KG1 (cell line): ENCODE data around the gene KLF15.
"Not testable (repeated sequence)": the region's sequence is repeated elsewhere in the genome, so short reads cannot be mapped to it uniquely, and the experiment has no call there.

Experiments
- DNase-seq: peaks from one replicate; lab custom pipeline; 2025; lab: John Stamatoyannopoulos, UW

The KLF15 gene

DNA sequence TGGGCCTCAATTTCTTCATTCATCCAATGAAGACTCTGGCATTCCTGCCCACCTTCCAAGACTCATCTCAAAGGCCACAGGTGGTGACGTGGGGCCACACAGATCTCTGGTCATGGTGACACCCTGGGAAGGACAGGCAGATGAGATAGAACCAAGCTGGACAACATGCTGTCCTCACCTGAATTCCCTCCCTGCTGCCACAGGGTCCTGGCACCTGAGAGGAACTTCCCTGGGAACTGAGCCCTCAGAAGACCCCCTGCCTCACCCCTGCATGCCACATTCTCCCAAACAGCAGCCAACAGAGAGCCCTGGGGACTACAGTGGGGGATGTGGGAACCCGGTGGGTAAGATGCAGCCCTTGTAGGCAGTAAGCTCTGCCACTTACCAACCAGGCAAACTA, 10.7 kb downstream of the KLF15 start:
- no peak for DNase-seq

DNA sequence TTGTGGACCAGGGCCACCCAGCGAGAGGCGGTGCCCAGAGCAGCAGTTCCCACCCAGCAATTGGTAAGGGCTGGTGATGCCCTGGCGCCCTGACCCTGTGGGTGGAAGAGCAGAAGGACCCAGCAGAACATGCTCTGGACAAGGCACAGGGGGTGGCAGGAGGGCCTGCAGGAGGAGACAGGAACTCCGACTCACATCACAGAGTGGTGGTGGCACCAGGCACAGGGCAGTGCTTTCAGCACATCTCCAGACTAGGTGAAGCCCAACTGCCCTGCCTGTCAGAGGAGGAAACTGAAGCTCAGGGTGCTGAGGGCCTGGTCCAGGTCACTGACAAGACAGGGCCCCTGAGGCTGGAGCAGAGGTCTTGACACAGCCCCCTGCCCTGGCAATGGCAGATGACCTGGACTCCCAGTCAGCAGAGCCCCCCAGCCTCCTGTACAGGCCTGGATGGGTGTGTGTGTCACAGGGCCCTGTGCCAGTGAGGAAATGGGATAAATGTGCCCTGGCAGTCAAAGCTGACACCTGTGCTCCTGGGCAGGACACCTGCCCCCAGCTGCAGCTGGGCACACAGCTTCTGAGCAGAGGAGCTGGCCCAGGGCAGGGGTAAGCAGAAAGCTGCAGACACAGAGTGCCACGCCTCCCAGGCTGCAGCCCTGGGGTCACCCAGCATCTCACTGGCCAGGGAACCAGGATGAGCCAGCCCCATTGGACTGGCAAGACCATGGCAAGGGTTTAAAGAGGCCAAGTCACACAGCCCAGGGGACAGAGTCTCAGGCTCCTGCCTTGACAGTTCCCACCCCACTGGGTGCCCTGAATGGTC, 11.4 kb downstream of the KLF15 start:
- DNase-seq: no peak

DNA sequence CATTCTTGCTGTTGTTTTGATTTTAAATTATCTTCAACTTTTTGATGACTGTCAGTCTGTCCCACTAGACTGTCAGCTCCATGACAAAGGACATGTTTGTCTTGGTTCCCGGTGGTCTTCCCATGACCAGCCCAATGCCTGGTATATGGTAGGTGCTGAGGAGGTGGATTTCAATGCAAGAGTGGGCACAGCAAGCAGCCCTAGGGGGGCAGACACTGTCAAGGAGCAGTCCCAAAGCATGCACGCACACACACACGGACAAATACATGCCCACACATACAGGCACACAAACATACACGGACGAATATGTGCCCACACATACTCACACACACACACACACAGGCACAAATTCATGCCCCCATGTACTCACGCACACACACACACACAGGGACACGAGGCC, 12.0 kb downstream of the KLF15 start:
- no peak for DNase-seq

DNA sequence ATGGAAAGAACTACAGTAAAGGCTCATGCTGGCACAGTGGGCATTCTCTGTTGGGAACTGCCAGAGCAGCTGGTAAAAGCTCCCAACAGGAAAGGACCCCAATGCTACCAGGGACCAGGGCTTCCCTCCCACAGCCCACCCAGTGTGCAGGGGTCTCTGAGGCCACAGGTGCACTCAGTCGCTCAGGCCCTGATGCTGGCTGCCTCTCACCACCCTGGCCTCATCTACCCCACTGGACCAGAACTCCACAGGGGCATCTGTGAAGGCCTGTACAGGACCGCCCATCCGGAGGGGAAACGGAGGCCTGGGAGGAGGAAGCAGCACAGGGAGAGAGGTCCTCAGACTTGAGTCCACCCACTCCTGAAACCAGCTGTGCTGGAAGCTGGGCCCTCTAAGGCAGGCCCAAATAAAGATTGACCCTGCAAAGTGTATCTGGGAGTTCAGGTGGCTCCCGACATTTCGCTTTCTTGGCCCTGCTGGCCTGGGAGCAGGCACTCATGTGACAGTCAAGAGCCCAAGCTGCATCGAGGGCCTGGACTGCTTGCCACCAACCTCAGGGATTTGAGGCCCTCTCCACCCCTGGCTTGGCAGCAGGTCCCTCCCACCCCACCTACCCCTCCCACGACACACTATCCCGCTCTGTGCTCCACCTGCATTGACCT, 12.7 kb downstream of the KLF15 start:
- no peak for DNase-seq

DNA sequence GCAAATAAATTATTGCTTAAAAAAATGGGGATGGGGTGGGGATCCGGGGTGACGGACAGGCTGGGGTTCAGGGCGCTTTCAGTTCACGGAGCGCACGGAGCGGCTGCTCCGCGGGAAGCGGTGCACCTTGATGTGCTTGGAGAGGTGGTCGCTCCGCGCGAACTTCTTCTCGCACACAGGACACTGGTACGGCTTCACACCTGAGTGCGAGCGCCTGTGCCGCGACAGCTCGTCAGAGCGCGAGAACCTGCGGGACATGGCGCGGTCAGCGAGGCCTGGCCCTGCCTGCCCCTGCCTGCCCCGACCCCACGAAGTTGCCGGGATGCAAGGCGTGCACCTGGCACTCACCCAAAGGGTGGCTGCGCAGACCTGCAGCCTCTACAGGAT, 13.6 kb downstream of the KLF15 start:
- no peak for DNase-seq

DNA sequence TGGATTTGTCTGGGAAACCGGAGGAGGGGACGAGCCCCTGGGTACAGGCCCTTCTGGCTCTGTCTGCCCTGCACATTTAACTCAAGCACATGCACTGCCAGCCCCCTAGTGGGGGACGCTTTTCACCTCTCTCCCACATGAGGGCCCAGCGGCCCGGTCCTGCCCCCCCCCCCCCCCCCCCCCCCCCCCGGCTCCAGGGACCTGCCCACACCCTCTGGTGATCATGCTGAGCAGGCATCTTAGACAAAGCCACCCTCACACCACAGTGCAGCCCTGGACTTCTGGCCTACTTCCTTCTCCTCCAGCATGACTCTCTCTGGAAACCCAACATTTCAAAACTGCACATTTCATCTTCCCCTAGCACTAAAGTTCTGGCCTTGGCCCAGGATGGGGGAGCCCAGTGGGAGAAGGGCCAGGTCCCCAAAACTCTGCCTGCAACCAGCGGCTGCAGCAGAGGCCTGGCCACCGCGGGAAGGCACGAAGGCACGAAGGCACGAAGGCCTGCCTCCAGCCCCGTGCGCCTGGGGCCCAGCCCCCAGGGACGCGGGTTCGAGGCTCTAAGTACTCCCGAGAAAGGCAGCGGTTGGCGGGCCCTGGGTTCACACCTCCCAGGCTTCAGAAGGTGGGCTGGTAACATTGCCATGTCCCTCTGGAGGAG, 14.1 kb downstream of the KLF15 start:
- DNase-seq: no peak

DNA sequence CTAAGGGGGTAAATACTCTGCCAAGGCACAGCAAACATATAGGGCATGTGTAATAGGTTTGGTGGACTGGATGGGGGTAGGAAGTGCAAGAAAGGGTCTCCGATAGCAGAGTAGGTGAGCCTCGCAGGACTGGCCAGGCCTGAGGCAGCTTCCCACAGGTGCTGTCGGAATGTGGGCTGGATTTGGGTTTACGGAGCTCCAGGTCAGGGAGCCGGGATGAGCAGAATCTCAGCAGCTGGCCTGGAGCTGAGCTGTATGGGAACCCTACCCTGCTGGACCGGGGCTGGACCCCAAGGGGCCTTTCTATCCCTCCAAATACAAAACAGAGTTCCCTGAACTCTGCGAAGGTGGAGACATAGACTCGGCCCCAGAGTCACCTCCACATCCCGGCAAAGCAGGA, 15.0 kb downstream of the KLF15 start:
- DNase-seq: no peak

DNA sequence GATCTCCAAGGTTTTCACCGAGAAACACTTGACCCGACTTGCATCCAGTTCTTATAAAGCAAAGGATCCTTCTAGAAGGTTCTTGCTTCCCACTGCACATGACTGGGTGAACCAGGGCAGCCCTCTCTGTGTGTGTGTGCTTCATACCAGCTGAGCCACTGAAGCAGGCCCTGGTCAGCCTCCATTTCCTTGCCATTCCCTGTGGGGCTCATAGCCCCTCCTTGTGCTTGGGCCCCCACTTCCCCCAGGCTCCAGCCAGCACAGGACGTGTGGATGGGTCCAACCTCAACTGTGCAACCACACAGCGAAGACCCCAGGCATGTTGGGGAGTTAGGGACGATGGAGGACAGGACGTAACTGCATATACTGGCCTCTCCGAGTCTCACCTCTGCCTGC, 15.5 kb downstream of the KLF15 start:
- DNase-seq: no peak

DNA sequence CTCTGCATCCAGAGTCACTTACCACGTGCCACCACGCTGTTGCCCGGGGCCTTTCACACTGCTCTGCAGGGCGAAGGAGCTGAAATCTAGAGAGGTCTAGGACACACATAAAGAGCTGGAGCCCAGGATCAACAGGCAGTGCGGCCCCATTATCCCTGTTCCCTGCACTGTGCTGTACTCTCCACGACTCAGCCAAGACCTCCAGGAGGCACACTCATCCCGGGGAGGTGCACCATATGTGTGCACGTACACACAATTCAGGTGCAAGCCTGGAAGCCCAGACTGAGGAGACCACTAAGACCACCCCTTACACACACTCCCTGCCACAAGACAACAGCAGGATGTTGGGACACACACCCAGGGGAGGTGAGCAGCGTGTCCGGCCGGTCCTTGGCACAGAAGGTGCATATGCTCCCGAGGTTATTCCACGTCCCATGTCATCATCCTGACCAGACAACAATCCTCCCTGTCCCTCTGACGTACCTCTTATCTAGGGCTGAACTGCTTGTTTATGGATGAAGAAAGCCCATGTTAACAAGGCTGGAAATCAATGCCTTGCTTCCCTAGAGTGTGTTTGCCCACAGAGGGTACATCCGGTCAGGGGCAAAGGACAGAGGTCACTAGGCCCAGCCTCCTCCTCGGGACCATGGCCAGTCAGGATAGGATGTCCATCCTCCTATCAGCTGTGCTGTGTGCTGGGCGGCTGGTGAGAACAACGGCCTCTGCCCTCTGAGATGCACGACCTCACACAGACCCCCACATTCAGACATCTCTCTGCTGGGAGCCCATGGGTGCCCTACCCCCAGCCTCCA, 16.1 kb downstream of the KLF15 start:
- DNase-seq: no peak

DNA sequence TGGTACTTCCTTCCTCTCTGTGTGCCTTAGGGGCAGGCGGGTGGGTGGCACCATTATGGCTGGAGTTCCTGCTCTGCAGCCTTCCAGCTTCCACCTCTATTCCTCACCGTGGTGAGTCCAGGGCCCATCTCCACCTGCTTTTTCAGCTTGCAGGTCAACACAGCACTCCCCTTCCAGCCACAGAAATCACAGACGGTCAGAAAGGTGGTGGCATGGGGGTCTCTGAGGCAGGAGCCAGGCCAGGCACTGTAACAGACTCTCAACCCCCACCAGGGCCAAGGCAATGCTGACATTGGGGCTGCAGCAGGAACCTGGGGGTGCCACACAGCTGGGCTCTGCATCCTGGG, 16.6 kb downstream of the KLF15 start:
- DNase-seq: no peak

DNA sequence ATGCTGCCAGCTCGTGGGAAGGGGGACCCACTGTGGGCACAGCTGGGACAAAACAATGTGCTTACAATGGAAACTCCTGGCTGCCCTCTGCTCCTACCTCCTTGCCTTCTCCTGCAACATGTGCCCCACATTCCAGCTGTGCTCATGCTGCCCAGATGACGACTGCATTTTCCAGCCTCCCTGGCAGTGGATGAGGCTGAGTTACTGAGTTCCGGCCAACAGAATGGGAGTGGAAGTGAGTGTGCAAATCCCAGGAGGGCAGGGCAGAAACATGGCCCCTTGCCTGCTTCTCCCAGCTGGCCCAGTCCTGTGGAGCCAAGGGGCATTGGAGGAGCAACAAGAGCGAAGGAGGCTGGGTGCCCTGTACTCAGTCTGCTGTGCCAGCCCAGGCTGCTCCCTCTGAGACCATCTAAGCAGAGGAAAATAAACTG, 17.1 kb downstream of the KLF15 start:
- DNase-seq: no peak

DNA sequence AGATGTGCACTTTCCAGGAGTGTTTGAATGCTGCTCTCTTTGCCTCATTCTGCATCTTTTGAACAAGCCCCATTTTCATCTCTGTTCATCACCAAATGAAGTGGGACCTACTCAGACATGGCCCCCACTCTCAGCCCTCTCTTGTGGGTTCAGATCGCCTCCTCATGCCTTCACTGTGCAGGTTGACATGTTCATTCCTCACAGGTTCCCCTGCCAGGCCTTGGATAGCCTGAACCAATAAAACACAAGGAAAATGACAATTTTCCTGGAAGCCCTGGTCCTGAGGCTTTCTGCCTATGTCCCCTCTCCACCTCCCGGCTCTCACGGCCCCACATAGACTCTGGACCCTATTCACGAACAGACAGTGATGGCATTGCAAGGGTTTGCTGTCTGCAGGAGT, 17.7 kb downstream of the KLF15 start:
- DNase-seq: no peak

DNA sequence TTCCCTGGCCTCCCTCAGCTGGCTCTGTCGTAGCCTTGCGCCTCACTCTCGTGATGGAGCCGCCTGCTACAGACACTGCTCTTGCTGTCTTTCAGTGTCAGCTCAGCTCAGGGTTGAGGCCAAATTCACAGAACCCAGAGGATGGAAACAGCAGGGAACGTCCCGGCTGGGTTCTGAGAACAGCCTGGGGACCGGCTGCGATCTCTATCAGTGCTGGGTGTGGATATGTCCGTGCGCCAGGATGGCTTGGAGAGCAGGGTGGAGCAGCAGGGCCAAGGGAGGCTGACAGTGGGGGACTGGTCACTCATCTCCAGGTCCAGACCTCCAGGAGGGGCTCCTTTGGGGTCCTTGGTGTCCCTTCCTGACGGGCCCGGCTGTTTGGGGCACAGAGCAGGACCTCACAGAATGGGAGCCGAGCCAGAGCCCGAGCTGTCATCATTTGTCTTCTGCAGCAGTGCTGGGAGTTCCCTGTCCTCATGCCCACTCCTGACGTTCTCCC, 18.4 kb downstream of the KLF15 start:
- DNase-seq: no peak

DNA sequence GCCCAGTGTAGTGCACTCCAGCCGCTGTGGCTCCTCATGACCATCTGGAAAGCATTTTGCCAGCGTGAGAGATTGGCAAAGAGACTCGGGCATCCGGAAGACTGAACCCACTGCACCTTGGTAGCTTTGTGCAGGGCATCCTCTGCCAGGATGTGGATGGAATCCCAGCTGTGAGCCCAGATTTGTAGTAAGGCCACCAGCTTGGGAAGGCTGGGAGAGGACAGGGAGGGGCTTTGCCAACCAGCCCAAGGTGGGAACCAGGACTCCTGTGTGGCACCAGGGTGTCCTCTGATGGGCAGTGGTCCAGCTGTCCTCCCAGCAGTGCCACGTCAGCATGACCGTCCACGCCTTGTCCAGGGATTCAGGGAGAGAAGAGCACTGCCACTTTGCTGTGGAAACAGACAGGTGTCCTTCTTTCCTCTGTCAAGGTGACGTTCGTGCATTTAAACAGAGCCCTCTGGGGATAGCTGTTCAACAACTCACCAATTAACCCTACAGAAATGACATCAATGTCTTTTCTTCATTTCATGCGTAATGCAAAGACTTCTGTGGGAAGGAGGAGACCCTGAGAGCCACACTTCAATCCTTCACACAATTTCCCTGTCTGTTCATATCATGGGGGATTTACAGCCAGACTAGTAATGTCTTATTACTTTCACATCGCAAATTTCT, 19.1 kb downstream of the KLF15 start:
- DNase-seq: no peak

DNA sequence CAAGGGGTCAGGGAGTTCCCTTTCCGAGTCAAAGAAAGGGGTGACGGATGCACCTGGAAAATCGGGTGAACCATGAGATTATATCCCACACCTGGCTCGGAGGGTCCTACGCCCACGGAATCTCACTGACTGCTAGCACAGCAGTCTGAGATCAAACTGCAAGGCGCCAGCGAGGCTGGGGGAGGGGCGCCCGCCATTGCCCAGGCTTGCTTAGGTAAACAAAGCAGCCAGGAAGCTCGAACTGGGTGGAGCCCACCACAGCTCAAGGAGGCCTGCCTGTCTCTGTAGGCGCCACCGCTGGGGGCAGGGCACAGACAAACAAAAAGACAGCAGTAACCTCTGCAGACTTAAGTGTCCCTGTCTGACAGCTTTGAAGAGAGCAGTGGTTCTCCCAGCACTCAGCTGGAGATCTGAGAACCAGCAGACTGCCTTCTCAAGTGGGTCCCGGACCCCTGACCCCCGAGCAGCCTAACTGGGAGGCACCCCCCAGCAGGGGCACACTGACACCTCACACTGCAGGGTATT, 25.3 kb downstream of the KLF15 start:
- not testable (repeated sequence) for DNase-seq

DNA sequence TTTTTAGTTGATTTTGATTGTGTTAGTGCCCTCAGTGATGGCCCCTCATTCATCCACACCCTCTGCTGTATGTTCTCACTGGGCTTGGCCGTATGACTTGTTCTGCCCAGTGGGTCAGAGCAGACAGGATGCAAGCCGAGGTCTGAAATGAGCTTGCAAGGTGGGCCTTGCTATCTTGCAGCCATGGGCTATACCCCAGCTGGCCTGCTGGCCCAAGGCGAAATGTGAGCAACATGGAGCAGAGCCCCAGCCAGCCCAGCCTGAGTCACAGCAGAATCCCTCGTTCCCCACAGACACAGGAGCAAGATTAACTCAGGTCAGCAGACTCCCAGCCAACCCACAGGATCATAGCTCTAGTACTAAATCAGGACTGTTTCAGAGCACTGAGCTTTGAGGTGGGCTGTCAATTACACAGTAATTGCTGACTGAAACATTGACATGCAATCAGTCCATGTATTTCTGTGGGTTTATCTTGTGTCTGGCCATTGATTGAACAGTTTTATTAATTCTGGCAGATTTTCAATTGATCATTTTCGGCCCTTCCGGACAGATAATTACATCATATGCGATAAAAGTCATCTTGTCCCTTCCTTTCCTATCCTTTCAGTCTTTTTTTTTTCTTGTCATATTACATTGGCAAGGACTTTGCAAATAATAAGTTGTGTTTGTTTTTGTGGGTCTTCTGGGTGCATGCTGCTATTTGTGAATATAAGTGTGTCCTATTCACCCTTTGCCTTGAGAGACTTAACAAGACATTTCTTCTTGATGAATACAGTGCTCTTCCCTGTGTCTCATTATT, 27.1 kb downstream of the KLF15 start:
- no peak for DNase-seq

DNA sequence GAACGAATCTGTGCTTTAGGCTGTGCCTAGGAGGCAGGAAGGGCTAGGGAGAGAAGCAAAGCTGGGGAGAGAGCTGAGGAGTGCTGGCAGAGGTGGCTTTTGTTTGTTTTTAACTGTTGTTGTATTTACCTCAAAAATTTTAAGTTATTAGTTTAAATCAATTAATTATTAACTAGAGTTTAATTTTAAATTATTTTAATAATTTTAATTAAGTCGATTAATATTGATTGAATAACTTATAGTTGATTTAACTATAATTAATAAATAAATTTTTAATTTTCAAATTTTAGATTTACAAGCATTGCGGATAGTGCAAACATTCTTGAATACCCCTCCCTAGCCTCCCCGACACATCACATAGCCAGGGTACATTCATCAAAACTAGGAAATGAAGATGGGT, 30.6 kb downstream of the KLF15 start:
- no peak for DNase-seq

DNA sequence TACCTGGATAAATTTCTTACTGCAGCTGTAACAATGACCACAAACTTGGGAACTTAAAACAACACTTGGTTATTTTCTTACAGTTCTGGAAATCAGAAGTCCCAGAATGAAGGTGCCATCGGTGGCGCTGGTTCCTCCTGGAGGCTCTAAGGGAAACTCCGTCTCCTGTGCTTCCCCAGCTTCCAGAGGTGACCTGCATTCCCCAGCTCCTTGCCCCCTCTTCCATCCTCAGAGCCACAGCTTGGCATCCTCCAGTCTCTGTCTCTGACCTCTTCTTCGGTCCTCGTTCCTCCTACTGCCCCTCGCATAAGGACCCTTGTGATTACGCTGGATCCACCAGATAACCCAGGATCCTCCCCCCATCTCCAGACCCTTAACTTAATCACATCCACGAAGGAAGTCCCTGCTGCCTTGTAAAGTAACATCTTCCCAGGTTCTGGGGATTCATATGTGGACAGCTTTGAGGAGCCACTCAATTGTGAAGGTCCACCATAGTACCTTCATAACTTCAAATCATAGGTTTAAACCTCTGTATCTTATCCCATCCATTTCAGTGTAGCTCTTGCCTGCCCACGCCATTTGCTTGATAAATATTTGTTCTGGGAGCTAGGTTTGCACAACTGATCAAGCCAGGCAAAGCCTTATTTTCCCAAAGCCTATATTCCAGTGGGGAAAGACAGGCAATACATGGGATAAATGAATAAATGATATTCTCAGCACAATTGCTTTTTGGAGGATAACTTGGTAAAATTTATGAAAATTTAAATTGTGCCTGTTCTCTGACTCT, 34.8 kb downstream of the KLF15 start:
- DNase-seq: no peak

DNA sequence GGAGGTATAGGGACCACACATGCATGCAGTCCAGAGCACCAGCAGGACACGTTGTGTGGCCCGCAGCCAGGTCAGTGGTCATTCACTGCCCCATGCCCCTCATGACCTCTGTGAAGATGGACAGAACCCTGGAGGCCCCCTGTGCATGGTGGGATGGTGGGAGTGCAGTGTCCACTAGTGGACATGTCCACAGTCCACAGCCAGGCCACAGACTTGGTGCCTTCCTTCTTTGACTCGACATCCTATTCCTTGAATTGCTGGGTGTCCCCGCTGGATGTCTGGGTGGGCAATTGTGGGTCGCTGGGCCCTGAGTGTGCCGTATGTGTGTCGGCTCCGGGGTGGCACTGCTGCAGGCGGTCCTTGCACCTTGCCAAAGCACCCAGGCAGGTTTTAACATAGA, 35.7 kb downstream of the KLF15 start:
- no peak for DNase-seq
